NK-92 (cell line): ENCODE measurements around the gene C16orf89.

ENCODE experiments used
- DNase-seq: peaks from one replicate; lab custom pipeline; 2025; ENCODE audit not compliant: unreplicated experiment; lab: John Stamatoyannopoulos, UW

C16orf89 gene

DNA sequence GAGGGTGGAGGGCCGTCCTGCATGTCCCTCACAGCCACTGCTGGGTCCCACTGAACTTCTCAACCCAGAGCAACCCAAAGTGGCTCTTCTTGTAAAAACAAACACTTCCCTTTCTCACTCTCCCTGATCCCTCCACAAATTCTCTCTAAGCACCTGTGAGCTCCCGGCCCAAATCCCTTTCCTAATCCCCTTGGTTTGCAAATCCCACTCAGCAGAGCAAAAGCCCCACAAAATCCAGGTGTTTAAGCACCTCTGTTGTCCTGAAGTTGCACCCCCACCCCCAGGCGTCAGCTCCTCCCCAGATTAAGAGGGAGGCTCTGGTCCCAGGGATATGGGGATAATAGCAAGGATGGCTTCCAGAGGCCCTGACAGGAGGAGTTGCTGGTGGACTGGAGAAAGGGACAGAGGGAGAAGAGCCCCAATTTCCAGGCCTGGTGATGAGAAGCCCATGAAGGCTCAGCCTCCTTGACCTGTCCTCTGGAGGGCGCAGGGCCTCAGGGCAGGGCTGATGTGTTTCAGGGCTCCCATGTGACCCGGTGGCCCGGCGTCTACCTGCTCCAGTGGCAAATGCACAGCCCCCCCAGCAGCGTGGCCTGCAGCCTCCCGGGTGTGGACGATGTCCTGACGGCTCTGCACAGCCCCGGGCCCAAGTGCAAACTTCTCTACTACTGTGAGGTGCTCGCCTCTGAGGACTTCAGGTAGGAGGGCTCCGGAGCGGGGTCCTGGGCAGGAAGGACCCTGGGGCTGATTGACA, 55.0 kb downstream of the C16orf89 start:
- DNase-seq, result no peak

GRCh38 chr16:5008311-5008731, 57.4 kb downstream of the C16orf89 start:
- DNase-seq, result no peak

DNA sequence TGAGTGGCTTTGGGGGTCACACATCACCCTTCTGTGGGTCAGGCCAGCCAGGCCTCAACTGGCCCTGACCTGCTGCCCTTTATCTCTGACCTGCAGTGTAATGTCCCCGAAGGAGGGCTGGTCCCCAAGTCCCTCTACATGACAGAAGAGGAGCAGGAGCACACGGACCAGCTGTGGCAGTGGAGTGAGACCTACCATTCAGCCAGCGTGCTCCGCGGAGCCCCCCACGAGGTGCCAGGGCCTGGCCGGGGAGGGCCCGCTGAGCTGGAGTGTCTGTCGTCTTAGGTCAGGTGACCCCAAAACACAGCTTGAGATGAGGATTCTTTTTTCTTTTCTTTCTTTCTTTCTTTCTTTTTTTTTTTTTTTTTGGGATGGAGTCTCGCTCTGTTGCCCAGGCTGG, 58.5 kb downstream of the C16orf89 start:
- no peak for DNase-seq

GRCh38 chr16:5006348-5007193, 59.2 kb downstream of the C16orf89 start:
- no peak for DNase-seq

DNA sequence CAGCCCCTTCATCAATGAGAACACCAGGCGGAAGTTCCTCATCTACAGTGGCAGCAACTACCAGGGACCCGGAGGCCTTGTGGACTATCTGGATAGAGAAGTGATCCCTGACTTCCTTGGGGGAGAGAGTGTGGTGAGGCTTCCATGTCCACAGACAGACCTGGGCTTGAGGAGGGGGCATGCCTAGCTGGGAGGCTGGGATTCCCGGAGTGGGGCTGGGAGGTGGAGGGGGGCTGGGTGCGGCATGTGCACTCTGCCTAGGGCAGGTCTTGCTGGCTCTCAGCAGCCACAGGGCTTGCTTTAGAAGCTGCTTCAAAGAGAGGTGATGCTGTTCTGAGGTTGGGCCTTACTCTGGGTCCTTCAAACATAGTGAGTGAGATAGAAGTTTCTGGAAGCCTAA, 59.8 kb downstream of the C16orf89 start:
- no peak for DNase-seq

- no peak for DNase-seq
These were observed 61.4 kb downstream of the C16orf89 start for GRCh38 chr16:5004311-5004710.

DNA sequence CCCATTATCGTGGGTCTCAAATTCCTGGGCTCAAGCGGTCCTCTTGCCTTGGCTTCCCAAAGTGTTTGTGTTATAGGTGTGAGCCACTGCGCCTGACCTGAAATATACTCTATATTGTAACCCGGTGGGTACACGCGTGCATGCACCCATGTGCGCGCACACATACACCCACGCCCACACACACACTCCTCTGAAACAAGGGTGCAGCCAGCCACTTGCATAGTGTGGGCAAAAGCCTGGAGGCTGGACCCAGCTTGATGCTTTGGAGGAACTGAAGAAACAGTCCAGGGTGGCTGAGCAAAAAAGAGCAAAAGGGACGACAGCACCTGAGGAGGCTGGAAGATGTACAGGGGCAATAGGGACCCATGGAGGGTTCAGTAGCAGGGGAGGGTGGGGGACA, 61.9 kb downstream of the C16orf89 start:
- DNase-seq, result no peak

GRCh38 chr16:5003211-5003610, 62.5 kb downstream of the C16orf89 start:
- DNase-seq, result no peak

DNA sequence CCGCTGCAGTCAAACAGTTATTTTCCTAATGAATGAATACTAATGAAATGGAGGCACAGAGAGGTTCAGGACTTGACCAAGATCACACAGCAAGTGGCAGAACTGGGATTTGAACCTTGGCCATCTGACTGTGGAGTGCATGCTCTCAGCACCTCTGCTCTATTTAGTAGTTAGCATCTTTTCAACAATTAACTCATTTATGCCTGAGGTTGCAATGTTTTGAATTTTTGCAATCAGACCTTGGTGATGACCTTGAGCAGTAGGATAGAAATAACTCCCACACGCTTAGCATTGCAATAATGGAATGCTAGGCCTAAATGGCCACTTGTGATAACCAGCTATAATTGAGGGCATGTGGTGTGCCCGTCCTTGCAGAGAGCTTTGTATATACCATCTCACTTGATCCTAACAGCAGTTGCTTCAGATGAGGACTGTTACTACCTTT, 63.0 kb downstream of the C16orf89 start:
- no peak for DNase-seq

DNA sequence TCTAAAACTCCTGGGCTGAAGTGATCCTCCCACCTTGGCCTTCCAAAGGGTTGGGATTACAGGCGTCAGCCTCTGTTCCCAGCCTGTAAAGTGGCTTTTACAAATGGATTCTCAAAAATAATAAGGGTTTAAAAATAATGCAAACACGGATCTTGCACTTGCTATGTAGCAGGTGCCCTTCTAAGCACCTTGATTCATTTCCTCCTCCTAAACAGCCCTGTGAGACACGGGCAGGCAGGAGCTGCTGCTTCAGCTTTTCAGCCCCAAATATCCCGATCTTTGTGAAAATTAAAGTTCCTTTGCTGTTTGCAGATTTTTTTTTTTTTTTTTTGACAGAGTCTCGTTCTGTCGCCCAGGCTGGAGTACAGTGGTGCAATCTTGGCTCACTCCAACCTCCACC, 63.8 kb downstream of the C16orf89 start:
- no peak for DNase-seq

- DNase-seq, result no peak
These were observed 64.2 kb downstream of the C16orf89 start for GRCh38 chr16:5001571-5001970.

- no peak for DNase-seq
These were observed 65.2 kb downstream of the C16orf89 start for GRCh38 chr16:5000573-5001001.

DNA sequence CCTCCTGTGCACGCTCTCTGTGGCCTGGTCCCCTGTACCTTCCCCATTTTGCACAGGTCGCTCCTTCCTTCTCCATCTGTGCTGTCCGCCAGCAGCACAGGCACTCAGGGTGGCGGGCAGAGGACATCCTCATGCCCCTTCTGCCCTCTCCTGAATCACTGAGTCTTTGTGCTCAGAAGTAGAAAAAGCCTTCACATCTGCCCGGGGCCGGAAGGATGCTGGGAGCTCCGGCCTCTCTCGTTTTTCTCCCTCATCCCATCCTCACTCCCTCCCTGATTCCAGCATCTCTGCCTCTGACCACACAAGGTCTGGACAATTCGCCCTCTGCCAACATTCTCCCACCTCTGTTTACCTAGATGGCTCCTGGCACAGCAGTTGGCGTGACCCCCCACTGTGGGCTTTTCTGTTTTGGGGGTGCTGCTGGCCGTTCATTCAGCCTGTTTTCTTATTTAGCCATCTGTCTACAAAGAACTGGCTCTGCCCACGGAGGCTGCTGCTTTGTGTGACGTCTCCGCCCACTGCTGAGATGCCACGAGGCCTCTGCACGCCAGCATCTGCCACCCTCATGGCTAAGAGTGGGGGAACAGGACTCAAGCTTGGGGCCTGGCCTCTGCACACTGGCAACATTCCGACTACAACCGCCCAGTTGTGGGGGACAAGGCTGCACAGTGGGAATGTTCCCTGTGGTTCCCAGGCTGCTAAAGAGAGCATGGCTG, 70.9 kb downstream of the C16orf89 start:
- DNase-seq, result no peak
